ENCODE data around the gene UPK1B.

GRCh38 chr3:119145128-119145499 is 28.3 kb upstream of the UPK1B start:
- TF ChIP-seq YY1 (IDR thresholded peaks at IDR 0.05; ENCODE audit: insufficient read depth, insufficient read length) (no peak), SUZ12 (IDR thresholded peaks at IDR 0.05; ENCODE audit: extremely low read depth, insufficient read depth, insufficient read length) (no peak), ZNF274 (IDR thresholded peaks at IDR 0.05; ENCODE audit: low read depth, low read length) (no peak)
